Frontal cortex (tissue), 1 donor: ENCODE results near the gene APPL1. TPM values are rescaled to one million over a fixed set of nuclear protein-coding genes. Genes with fewer than 3 reads are reported as not detected.

ENCODE experiments used
- total RNA-seq: library from RNA; depleted of rRNA; stranded (reverse); fragments of >200 nt; gene quantifications from one replicate; pipeline ENCODE4 v1.2.3, GENCODE V29; 2014

Gene APPL1
- total RNA-seq, 1 donor from 2014 or later = 169 TPM

Other genes with a start within 250 kb of the APPL1 start
- gene SPATA12, start 167.1 kb upstream of the APPL1 start, total RNA-seq = not detected
- 31.0 TPM for gene IL17RD, start 62.4 kb upstream of the APPL1 start, total RNA-seq
- gene HESX1, start 27.8 kb upstream of the APPL1 start, total RNA-seq = not detected
- under 0.01 TPM for gene ASB14, start 65.0 kb downstream of the APPL1 start, total RNA-seq